ENCODE measurements around the gene IL25.

GRCh38 chr14:23382276-23382675, 9.7 kb downstream of the IL25 start:
- TF ChIP-seq POLR2AphosphoS5 (IDR thresholded peaks at IDR 0.05) (no peak), CTCF (IDR thresholded peaks at IDR 0.05) (no peak)
